GM23338 (cell line): ENCODE measurements around the gene ZBTB7C. TPM values are rescaled to one million over a fixed set of nuclear protein-coding genes. Genes with fewer than 3 reads are reported as not detected.

Source experiments
- ATAC-seq: fragments of 200-7000 bp; cut with Tn5 transposase; 3 replicates; pipeline ENCODE4 v1.9.1; 2020
- DNase-seq: peaks from one replicate; pipeline ENCODE4 v3.0.0-alpha.2; 2015; ENCODE audit warnings: low spot score
- H2AFZ ChIP-seq: fragments of 200-600 bp; sonication (generic); 2 replicates; pipeline ENCODE4 v1.8.0; 2016; ENCODE audit warnings: antibody characterized with exemption, mild to moderate bottlenecking, moderate library complexity
- H3F3A ChIP-seq: fragments of 200-600 bp; sonication (generic); replicated peaks from 2 replicates; pipeline ENCODE4 v1.8.0; 2017; ENCODE audit warnings: antibody characterized with exemption, mixed run types, low read depth
- H3K27ac ChIP-seq: fragments of 200-600 bp; sonication (generic); 2 replicates; pipeline ENCODE4 v1.6.1; 2016; ENCODE audit warnings: low read depth
- H3K27me3 ChIP-seq: fragments of 200-600 bp; sonication (generic); 2 replicates; pipeline ENCODE4 v1.8.0; 2016; ENCODE audit warnings: mild to moderate bottlenecking, mixed run types, moderate library complexity; ENCODE audit not compliant: insufficient read depth
- H3K36me3 ChIP-seq: fragments of 200-600 bp; sonication (generic); 2 replicates; pipeline ENCODE4 v1.8.0; 2016; ENCODE audit warnings: mild to moderate bottlenecking; ENCODE audit not compliant: insufficient read depth
- H3K4me1 ChIP-seq: fragments of 200-600 bp; sonication (generic); 2 replicates; pipeline ENCODE4 v1.8.0; 2016; ENCODE audit warnings: mild to moderate bottlenecking, moderate library complexity; ENCODE audit not compliant: insufficient read depth
- H3K4me2 ChIP-seq: fragments of 200-600 bp; sonication (generic); 2 replicates; pipeline ENCODE4 v1.7.1; 2017; ENCODE audit warnings: mixed run types
- H3K4me3 ChIP-seq: fragments of 200-600 bp; sonication (generic); 2 replicates; pipeline ENCODE4 v1.6.1; 2016; ENCODE audit warnings: mixed run types
- H3K79me2 ChIP-seq: fragments of 200-600 bp; sonication (generic); replicated peaks from 2 replicates; pipeline ENCODE4 v1.8.0; 2017; ENCODE audit warnings: mild to moderate bottlenecking; ENCODE audit not compliant: insufficient read depth
- H3K9me2 ChIP-seq: fragments of 200-600 bp; sonication (generic); 2 replicates; pipeline ENCODE4 v1.8.0; 2017; ENCODE audit not compliant: insufficient read depth
- H4K20me1 ChIP-seq: fragments of 200-600 bp; sonication (generic); replicated peaks from 2 replicates; pipeline ENCODE4 v1.8.0; 2017; ENCODE audit warnings: mild to moderate bottlenecking; ENCODE audit not compliant: insufficient read depth
- H3K27ac Mint-ChIP-seq: 2 replicates; pipeline ENCODE4 v1.8.0; 2020; ENCODE audit warnings: inconsistent platforms, mild to moderate bottlenecking, moderate library complexity, mixed read lengths
- H3K27me3 Mint-ChIP-seq: 3 replicates; pipeline ENCODE4 v1.8.0; 2022; ENCODE audit warnings: low read depth, mild to moderate bottlenecking, moderate library complexity, mixed read lengths, inconsistent platforms; ENCODE audit not compliant: insufficient read depth, poor library complexity
- H3K36me3 Mint-ChIP-seq: 3 replicates; pipeline ENCODE4 v1.8.0; 2021; ENCODE audit warnings: low read depth, mild to moderate bottlenecking, inconsistent platforms, moderate library complexity, mixed read lengths
- H3K4me1 Mint-ChIP-seq: 3 replicates; pipeline ENCODE4 v1.8.0; 2020; ENCODE audit warnings: mild to moderate bottlenecking, inconsistent platforms, mixed read lengths
- H3K4me3 Mint-ChIP-seq: 3 replicates; pipeline ENCODE4 v1.8.0; 2021; ENCODE audit warnings: moderate library complexity, mild to moderate bottlenecking, inconsistent platforms, mixed read lengths
- H3K9me3 Mint-ChIP-seq: 3 replicates; pipeline ENCODE4 v1.8.0; 2020; ENCODE audit warnings: moderate library complexity, mild to moderate bottlenecking, inconsistent platforms, mixed read lengths
- CREB1 ChIP-seq: fragments of 250-450 bp; sonication (Bioruptor Pico); IDR thresholded peaks from 2 replicates; pipeline ENCODE4 v1.5.0; 2020; ENCODE audit warnings: low read depth, mild to moderate bottlenecking, moderate library complexity
- EZH2 ChIP-seq: fragments of 200-600 bp; sonication (generic); IDR thresholded peaks from one replicate; pipeline ENCODE4 v1.8.0; 2017; ENCODE audit warnings: antibody characterized with exemption, mild to moderate bottlenecking, low read depth; ENCODE audit not compliant: unreplicated experiment
- EZH2phosphoT487 ChIP-seq: fragments of 200-600 bp; sonication (generic); IDR thresholded peaks from one replicate; pipeline ENCODE4 v1.8.1; 2018; ENCODE audit warnings: antibody characterized with exemption; ENCODE audit not compliant: unreplicated experiment
- JUNB ChIP-seq: IDR thresholded peaks from one replicate; pipeline ENCODE4 v1.6.1; 2016; ENCODE audit warnings: antibody characterized with exemption; ENCODE audit not compliant: unreplicated experiment
- NANOG ChIP-seq: IDR thresholded peaks from 2 replicates; pipeline ENCODE4 v1.6.1; 2016; ENCODE audit warnings: antibody characterized with exemption, borderline replicate concordance
- ZNF114 ChIP-seq: fragments of 250-450 bp; sonication (Bioruptor Pico); IDR thresholded peaks from 2 replicates; pipeline ENCODE4 v1.5.0; 2020; ENCODE audit warnings: mild to moderate bottlenecking, moderate library complexity
- polyA plus RNA-seq: library from polyadenylated mRNA; unstranded; fragments of >200 nt; fragmentation: Nextera tagmentation; extraction: Ambion mirVana; gene quantifications from 2 replicates; pipeline ENCODE4 v1.2.1, GENCODE V29; 2016
- total RNA-seq: library from RNA; depleted of rRNA; stranded (reverse); fragments of >200 nt; shearing (Covaris generic); gene quantifications from 2 replicates; pipeline ENCODE4 v1.2.3, GENCODE V29; 2014
- TF ChIP-seq, protein P1 (sequence below), 2 experiments: fragments of 200-600 bp in 1 of 2; sonication (generic) in 1 of 2; conservative IDR thresholded peaks; 2 replicates each; pipeline versions ENCODE4 v1.5.1 to v1.6.1; 2016 to 2017; ENCODE audit warnings: antibody characterized with exemption in 2 of 2, low read depth in 2 of 2, mild to moderate bottlenecking in 2 of 2, moderate library complexity in 1 of 2
- TF ChIP-seq, protein P2 (sequence below): IDR thresholded peaks from 2 replicates; pipeline ENCODE4 v1.6.1; 2016; ENCODE audit warnings: antibody characterized with exemption
- TF ChIP-seq, protein P3 (sequence below): fragments of 250-450 bp; sonication (Bioruptor Pico); IDR thresholded peaks from 2 replicates; pipeline ENCODE4 v1.5.0; 2020; ENCODE audit warnings: mild to moderate bottlenecking, moderate library complexity

The ZBTB7C gene
- total and polyA plus RNA-seq, 2 experiments from 2014 or later: 0.03 to 0.14 TPM

GRCh38 chr18:48084858-48085257 is 324.3 kb downstream of the ZBTB7C start (continued):
- TF ChIP-seq, protein P1, sequence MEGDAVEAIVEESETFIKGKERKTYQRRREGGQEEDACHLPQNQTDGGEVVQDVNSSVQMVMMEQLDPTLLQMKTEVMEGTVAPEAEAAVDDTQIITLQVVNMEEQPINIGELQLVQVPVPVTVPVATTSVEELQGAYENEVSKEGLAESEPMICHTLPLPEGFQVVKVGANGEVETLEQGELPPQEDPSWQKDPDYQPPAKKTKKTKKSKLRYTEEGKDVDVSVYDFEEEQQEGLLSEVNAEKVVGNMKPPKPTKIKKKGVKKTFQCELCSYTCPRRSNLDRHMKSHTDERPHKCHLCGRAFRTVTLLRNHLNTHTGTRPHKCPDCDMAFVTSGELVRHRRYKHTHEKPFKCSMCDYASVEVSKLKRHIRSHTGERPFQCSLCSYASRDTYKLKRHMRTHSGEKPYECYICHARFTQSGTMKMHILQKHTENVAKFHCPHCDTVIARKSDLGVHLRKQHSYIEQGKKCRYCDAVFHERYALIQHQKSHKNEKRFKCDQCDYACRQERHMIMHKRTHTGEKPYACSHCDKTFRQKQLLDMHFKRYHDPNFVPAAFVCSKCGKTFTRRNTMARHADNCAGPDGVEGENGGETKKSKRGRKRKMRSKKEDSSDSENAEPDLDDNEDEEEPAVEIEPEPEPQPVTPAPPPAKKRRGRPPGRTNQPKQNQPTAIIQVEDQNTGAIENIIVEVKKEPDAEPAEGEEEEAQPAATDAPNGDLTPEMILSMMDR (conservative IDR thresholded peaks at IDR 0.05; ENCODE audit: low read depth in 2 of 2): no peak
- TF ChIP-seq JUNB (no peak), EZH2phosphoT487 (no peak), CREB1 (CRISPR knock-in tag) (no peak), EZH2 (no peak)

GRCh38 chr18:48084041-48084757 is 325.0 kb downstream of the ZBTB7C start:
- no peaks in the 10 kb centered on the region for H4K20me1 ChIP-seq
- H3K4me1 ChIP-seq: peaks cover 3% of the 10 kb centered on the region; the same call in 1 of the 2 replicates
- no peak overlapping the region for H3K4me3 ChIP-seq
- Mint-ChIP-seq H3K36me3 (no peaks in the 10 kb centered on the region), H3K27me3 (peaks cover 8% of the 10 kb centered on the region), H3K4me1 (peaks cover 12% of the 10 kb centered on the region), H3K4me3 (no peak overlapping the region), H3K27ac (no peak overlapping the region), H3K9me3 (no peaks in the 10 kb centered on the region)
- H3F3A ChIP-seq: no peaks in the 10 kb centered on the region
- ATAC-seq (no peak), DNase-seq (no peak)
- no peaks in the 10 kb centered on the region for H3K79me2 ChIP-seq
- no peak overlapping the region for H2AFZ ChIP-seq
- H3K27ac ChIP-seq: no peak overlapping the region
- H3K36me3 ChIP-seq: no peaks in the 10 kb centered on the region
- no peaks in the 10 kb centered on the region for H3K9me2 ChIP-seq
- H3K27me3 ChIP-seq: no peaks in the 10 kb centered on the region
- no peak overlapping the region for H3K4me2 ChIP-seq
- TF ChIP-seq CREB1 (CRISPR knock-in tag): no peak
- no peak for TF ChIP-seq NANOG
- TF ChIP-seq, protein P1 (conservative IDR thresholded peaks at IDR 0.05; ENCODE audit: low read depth in 2 of 2): no peak
- no peak for TF ChIP-seq ZNF114 (CRISPR knock-in tag)
- TF ChIP-seq, protein P2, sequence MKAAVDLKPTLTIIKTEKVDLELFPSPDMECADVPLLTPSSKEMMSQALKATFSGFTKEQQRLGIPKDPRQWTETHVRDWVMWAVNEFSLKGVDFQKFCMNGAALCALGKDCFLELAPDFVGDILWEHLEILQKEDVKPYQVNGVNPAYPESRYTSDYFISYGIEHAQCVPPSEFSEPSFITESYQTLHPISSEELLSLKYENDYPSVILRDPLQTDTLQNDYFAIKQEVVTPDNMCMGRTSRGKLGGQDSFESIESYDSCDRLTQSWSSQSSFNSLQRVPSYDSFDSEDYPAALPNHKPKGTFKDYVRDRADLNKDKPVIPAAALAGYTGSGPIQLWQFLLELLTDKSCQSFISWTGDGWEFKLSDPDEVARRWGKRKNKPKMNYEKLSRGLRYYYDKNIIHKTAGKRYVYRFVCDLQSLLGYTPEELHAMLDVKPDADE: no peak
- TF ChIP-seq, protein P3, sequence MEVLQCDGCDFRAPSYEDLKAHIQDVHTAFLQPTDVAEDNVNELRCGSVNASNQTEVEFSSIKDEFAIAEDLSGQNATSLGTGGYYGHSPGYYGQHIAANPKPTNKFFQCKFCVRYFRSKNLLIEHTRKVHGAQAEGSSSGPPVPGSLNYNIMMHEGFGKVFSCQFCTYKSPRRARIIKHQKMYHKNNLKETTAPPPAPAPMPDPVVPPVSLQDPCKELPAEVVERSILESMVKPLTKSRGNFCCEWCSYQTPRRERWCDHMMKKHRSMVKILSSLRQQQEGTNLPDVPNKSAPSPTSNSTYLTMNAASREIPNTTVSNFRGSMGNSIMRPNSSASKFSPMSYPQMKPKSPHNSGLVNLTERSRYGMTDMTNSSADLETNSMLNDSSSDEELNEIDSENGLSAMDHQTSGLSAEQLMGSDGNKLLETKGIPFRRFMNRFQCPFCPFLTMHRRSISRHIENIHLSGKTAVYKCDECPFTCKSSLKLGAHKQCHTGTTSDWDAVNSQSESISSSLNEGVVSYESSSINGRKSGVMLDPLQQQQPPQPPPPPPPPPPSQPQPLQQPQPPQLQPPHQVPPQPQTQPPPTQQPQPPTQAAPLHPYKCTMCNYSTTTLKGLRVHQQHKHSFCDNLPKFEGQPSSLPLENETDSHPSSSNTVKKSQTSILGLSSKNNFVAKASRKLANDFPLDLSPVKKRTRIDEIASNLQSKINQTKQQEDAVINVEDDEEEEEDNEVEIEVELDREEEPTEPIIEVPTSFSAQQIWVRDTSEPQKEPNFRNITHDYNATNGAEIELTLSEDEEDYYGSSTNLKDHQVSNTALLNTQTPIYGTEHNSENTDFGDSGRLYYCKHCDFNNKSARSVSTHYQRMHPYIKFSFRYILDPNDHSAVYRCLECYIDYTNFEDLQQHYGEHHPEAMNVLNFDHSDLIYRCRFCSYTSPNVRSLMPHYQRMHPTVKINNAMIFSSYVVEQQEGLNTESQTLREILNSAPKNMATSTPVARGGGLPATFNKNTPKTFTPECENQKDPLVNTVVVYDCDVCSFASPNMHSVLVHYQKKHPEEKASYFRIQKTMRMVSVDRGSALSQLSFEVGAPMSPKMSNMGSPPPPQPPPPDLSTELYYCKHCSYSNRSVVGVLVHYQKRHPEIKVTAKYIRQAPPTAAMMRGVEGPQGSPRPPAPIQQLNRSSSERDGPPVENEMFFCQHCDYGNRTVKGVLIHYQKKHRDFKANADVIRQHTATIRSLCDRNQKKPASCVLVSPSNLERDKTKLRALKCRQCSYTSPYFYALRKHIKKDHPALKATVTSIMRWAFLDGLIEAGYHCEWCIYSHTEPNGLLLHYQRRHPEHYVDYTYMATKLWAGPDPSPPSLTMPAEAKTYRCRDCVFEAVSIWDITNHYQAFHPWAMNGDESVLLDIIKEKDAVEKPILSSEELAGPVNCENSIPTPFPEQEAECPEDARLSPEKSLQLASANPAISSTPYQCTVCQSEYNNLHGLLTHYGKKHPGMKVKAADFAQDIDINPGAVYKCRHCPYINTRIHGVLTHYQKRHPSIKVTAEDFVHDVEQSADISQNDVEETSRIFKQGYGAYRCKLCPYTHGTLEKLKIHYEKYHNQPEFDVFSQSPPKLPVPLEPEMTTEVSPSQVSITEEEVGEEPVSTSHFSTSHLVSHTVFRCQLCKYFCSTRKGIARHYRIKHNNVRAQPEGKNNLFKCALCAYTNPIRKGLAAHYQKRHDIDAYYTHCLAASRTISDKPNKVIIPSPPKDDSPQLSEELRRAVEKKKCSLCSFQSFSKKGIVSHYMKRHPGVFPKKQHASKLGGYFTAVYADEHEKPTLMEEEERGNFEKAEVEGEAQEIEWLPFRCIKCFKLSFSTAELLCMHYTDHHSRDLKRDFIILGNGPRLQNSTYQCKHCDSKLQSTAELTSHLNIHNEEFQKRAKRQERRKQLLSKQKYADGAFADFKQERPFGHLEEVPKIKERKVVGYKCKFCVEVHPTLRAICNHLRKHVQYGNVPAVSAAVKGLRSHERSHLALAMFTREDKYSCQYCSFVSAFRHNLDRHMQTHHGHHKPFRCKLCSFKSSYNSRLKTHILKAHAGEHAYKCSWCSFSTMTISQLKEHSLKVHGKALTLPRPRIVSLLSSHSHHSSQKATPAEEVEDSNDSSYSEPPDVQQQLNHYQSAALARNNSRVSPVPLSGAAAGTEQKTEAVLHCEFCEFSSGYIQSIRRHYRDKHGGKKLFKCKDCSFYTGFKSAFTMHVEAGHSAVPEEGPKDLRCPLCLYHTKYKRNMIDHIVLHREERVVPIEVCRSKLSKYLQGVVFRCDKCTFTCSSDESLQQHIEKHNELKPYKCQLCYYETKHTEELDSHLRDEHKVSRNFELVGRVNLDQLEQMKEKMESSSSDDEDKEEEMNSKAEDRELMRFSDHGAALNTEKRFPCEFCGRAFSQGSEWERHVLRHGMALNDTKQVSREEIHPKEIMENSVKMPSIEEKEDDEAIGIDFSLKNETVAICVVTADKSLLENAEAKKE (CRISPR knock-in tag): no peak
